NCI-H1436 treated with DMSO at 0.1 percent for 48 hours (cell line): ENCODE results near the gene NTSR1.

Experiments
- DNase-seq: peaks from one replicate; lab custom pipeline; 2025; lab: John Stamatoyannopoulos, UW

NTSR1 gene

DNA sequence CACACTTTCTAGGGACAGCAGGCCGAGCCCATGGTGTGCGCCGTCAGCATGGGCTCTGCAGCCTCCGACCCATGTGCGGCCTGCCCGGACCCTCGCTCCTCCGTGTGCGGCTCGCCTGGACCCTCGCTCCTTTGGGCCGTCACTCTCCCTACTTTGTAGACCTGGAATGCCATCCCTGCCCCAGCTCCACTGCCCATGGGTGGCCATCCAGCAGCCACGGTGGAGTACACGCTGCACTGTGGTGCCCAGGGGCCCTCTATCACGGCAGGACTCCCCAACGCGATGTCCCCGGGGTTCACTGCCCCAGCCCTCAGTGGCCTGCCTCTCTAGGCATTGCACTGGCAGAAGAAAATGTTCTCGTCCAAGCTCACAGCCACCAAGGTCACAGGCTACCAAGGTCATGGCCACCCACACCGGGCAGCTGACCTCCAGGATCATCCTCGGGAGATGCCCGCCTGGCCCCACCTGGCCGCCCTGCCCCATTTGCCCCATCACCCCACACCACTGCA, 63.5 kb downstream of the NTSR1 start:
- no peak for DNase-seq

GRCh38 chr20:62772619-62772989, 64.0 kb downstream of the NTSR1 start:
- DNase-seq = no peak

GRCh38 chr20:62772990-62773844, 64.6 kb downstream of the NTSR1 start:
- DNase-seq = no peak

DNA sequence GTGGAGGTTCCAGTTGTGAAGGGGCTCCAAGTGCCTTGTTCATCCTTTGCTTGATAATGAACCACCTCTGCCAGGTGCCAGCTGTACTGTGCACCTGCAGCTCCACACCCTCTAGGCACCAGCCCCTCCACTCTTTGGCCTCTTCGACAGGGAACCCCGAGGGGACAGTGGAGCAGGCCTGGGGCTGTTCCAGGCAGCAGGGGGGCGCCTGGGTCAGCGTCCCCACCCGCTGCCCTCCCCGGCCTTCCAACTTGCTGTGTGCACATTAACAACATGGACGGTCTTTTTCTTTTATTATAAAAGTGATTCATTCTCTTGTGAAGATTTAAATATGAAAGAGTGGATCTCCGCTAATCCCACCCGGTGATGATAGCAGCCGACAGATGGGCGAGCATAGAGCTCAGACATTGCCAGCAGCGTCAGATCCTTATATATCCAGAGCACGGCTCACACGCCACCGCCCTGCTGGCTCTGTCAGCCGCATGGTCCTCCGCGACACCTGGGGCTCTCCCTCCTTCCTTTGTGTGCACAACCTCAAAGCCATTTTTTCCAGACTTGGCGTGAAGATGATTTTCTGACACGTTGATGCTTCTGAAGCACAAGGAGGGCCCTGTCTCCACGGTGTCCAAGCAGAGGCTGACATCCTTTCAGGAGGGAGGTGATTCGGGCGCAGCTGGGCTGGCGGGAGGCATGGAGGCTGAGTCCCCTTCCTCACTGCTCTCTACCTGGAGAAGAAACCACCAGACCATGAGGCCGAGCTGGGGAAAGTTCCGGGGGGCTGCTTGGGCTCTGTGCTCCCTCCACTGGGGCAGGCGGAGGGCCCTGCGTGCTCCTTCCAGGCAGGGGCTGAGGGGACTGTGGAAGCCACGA, 65.4 kb downstream of the NTSR1 start:
- no peak for DNase-seq

DNA sequence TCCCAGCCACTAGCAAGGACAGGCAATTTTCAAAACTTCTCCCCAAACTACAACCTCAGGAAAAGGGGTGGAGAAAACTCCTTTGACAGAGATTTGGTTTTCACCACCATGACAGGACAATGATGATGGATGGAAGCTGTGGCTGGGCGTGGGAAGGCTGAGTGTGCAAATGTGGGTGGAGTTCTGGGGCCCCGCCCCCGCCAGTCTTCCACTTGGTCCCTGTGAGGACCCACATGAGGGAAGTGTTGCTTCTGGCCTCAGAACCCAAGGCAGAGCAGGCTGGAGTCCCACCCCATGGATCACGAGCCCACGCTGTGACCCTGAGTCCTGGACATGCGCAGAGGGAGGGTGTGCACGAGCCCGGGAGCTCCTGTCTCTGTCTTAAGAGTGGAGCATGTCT, 66.1 kb downstream of the NTSR1 start:
- no peak for DNase-seq

GRCh38 chr20:62775206-62775605, 66.6 kb downstream of the NTSR1 start:
- DNase-seq = no peak

DNA sequence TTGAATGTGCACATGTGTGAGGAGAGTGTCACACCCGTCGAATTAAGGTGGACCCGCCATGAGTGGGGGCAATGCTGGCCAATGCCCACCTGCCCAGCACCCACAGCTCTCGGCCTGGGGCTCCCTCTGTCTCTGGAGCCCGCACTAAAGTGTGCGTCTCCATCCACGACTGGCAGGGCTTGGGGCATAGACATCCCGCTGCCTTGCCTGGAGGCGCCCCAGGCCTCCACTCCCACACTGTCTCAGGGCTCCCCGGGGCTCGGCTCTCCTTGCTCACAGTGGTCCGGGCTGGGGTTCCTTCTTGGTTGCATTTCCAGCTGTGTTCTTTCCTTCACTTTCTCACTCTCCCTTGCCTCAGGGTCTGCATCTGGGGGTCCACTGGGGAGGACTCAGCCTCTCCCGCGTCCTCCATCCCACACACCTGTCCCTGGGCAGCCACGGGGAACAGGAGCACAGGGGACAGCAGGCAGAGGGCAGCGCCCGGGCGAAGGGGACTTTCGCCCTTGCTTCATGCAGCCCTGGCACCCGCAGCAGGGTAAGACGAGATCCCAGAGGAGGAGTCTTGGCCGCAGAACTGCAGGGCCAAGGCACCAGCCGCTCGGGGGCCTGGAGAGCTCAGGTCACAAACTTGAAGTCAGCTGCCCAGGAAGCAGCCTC, 67.5 kb downstream of the NTSR1 start:
- no peak for DNase-seq

- DNase-seq = no peak
These were observed 68.3 kb downstream of the NTSR1 start for GRCh38 chr20:62776692-62777527.

DNA sequence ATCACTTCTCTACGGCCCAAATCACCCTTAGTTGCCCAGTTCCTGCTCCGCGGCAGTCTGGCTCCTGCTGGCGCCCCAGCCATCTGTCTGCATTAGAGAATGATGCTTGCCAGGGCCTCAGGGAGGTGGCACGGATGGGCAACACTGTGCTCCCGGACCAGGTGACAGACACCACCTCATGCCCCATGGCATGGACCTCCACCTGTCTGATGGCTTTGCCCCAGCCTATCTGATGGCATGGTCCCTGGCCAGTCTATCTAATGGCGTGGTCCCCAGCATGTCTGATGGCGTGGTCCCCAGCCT, 68.8 kb downstream of the NTSR1 start:
- DNase-seq = no peak

DNA sequence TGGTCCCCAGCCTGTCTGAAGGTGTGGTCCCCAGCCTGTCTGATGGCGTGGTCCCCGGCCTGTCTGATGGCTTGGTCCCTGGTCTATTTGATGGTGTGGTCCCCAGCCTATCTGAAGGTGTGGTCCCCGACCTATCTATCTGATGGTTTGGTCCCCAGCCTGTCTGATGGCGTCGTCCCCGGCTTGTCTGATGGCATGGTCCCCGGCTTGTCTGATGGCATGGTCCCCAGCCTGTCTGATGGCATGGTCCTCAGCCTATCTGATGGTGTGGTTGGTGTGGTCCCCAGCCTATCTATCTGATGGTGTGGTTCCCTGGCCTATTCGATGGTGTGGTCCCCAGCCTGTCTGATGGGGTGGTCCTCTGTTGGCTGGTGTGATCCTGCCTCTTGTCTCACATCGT, 69.4 kb downstream of the NTSR1 start:
- DNase-seq = no peak

DNA sequence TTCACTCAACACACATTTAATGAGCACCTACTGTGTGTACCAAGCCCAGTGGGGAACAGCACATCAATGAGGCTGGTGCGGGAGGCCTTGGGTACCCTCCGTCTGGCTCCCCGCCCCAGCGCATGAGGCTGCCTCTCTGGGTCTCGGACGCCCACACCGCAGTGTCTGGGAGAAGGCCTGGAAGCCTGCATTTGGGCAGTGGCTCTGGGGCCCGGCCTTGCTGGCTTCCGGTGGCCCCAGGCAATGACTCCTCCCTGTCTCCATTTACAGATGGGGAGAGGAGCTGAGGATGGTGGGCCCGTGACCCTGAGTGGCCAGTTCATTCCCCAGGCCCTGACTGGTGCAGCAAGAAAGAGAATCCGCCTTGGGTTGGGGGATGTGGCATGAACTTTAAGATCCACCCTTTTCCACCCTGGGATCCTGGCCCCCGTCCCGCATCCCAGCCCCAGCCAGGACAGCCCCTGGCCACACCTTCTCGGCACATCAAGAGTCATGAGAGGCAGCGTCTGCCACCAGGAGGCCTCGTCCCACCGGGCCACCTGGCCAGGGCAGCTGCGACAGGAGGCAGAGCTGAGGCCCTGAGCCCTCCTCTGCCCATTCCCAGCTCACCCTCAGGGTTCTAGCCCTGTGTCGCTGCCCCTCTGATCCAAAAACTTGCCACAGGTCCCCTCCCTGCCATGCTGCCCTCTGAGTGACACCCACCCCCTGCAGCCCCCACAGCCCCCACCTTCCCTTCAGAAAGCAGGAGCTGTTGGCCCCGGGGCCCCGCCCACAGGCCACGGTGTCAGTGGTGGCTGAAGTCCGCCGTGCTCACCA, 70.2 kb downstream of the NTSR1 start:
- DNase-seq = no peak

DNA sequence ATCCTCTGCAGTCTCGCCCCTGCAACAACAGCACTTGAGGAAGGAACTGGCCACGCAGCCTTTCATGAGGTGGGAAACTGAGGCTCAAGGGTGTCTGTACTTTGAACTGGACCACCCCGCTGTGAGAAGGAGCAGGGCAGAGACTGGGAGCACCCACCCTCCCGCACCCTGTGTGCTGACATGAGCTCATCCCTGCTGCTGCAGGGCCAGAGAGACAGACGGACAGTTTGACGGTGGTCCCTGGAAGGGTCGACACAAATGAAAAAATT, 70.7 kb downstream of the NTSR1 start:
- DNase-seq = no peak

GRCh38 chr20:62780204-62780603, 71.6 kb downstream of the NTSR1 start:
- no peak for DNase-seq

GRCh38 chr20:62780696-62781095, 72.1 kb downstream of the NTSR1 start:
- no peak for DNase-seq

GRCh38 chr20:62782149-62782892, 73.7 kb downstream of the NTSR1 start:
- DNase-seq = no peak

- DNase-seq = no peak
These were observed 74.2 kb downstream of the NTSR1 start for GRCh38 chr20:62782893-62783278.

GRCh38 chr20:62784497-62784896, 75.9 kb downstream of the NTSR1 start:
- DNase-seq = no peak

DNA sequence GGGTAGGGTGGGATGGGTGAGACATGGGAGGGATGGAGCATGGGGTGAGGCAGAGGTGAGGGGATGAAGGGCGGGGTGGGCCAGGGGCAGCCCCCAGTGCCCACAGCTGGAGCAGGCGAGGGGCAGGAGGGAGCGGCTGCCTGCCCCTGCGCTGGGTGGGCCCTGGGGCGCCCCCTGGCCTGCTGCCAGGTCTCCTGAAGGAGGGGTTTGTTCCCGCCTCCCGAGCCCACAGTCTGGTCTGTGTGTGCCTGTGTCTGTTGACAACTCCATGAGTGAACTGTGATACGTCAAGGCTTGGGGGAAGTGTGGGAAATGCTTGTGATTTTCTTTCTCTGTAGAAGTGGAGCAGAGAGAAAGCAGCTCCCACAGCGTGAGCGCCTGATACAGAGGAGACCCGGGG, 76.8 kb downstream of the NTSR1 start:
- DNase-seq = no peak

DNA sequence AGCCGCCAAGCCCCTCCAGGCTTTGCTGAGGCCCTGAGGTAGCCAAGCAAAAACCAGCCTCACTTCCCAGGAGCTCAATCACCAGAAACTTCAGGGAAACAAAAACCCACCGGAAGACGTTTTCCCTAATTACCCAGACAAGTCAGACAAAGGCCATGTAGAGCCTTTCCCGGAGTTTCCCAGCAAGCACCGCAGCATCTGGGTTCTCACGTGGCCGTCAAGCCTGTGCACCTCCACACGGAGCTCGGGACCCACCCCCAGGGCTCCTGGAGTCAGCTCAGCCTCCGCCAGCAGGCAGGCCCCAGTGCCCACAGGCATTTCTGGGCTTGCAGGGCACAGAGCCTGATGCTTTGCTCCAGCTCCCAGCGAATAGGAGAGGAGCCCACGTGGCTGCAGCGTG, 77.5 kb downstream of the NTSR1 start:
- DNase-seq = no peak

DNA sequence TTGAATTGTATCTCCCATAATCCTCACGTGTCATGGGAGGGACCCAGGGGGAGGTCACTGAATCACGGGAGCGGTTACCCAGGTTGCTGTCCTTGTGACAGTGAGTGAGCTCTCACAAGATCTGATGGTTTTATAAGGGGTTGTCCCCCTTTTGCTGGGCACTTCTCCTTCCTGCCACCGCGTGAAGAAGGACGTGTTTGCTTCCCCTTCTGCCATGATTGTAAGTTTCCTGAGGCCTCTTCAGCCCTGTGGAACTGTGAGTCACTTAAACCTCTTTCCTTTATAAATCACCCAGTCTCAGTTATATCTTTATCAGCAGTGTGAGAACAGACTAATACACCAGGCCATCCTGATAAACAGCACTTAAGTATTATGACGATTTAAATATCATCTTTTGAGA, 78.7 kb downstream of the NTSR1 start:
- no peak for DNase-seq

DNA sequence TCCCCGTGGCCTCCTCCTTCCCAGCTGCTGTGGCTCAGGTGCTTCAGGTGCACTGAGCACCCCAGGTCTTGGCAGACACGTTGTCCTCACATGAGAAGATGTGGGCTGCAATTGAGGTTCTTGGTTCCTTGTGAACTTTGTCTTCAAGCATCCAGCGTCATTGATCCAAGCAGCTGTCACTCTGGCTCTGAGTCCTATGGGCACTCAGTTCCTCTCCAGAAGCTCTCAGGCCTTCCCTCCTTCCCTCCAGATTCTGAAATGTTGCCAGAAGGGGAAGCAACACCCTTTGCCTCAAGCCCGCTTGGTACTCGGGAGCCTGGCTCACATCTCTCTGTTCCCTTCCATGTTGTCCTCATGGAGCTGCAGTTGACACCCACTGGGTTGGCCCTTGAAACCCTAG, 79.2 kb downstream of the NTSR1 start:
- no peak for DNase-seq
